Neuronal stem cell (in vitro differentiated cells): ENCODE measurements around the gene BAIAP3.

ENCODE experiments used
- DNase-seq: peaks from one replicate; pipeline ENCODE4 v3.0.0-alpha.2; 2013; ENCODE audit warnings: low spot score
- H2AFZ ChIP-seq: one replicate; pipeline ENCODE4 v1.6.1; 2013; ENCODE audit warnings: mild to moderate bottlenecking, low read length, inconsistent platforms
- H2AK5ac ChIP-seq: 2 replicates; pipeline ENCODE4 v1.6.1; 2013; ENCODE audit warnings: low read depth, mild to moderate bottlenecking, inconsistent platforms, low read length, moderate library complexity, mixed read lengths
- H2BK120ac ChIP-seq: 2 replicates; pipeline ENCODE4 v1.6.1; 2013; ENCODE audit warnings: low read depth, mild to moderate bottlenecking, inconsistent platforms, low read length, moderate library complexity, mixed read lengths
- H2BK12ac ChIP-seq: one replicate; pipeline ENCODE4 v1.6.1; 2013; ENCODE audit warnings: low read length, inconsistent platforms
- H2BK15ac ChIP-seq: 2 replicates; pipeline ENCODE4 v1.6.1; 2013; ENCODE audit warnings: mild to moderate bottlenecking, low read length, inconsistent platforms, mixed read lengths
- H2BK5ac ChIP-seq: one replicate; pipeline ENCODE4 v1.6.1; 2013; ENCODE audit warnings: inconsistent platforms, mild to moderate bottlenecking, low read length, moderate library complexity
- H3K14ac ChIP-seq: one replicate; pipeline ENCODE4 v1.6.1; 2013; ENCODE audit warnings: low read length, inconsistent platforms
- H3K18ac ChIP-seq: 2 replicates; pipeline ENCODE4 v1.6.1; 2013; ENCODE audit warnings: low read length, inconsistent platforms
- H3K23ac ChIP-seq: 2 replicates; pipeline ENCODE4 v1.6.1; 2013; ENCODE audit warnings: low read depth, mild to moderate bottlenecking, mixed read lengths, low read length, inconsistent platforms; ENCODE audit not compliant: poor library complexity
- H3K27ac ChIP-seq: replicated peaks from 3 replicates; pipeline ENCODE4 v1.5.1; 2013; ENCODE audit warnings: low read length, inconsistent platforms
- H3K27me3 ChIP-seq, 3 experiments: 2 replicates each; pipeline ENCODE4 v1.6.1; 2013; ENCODE audit warnings: low read length in 3 of 3, mild to moderate bottlenecking in 2 of 3, inconsistent platforms in 1 of 3, low read depth in 1 of 3, mixed read lengths in 1 of 3, moderate library complexity in 1 of 3; ENCODE audit not compliant: control insufficient read depth in 3 of 3, insufficient read depth in 3 of 3
- H3K36me3 ChIP-seq, 2 donors: replicated peaks in 1 of 2; 2 replicates each; pipeline ENCODE4 v1.6.1; 2013; ENCODE audit warnings: low read length in 2 of 2; ENCODE audit not compliant: control insufficient read depth in 2 of 2, insufficient read depth in 2 of 2
- H3K4ac ChIP-seq: 2 replicates; pipeline ENCODE4 v1.6.1; 2013; ENCODE audit warnings: inconsistent platforms, mild to moderate bottlenecking, low read length, moderate library complexity
- H3K4me1 ChIP-seq, 2 donors: 1 replicate in 1 of 2; 2 replicates in 1 of 2; pipeline ENCODE4 v1.6.1; 2013; ENCODE audit warnings: low read length in 2 of 2, low read depth in 1 of 2; ENCODE audit not compliant: control insufficient read depth in 2 of 2, insufficient read depth in 1 of 2
- H3K4me2 ChIP-seq: one replicate; pipeline ENCODE4 v1.6.1; 2013; ENCODE audit warnings: mild to moderate bottlenecking, low read length, inconsistent platforms; ENCODE audit not compliant: insufficient read depth, poor library complexity, severe bottlenecking
- H3K4me3 ChIP-seq, 2 donors: 2 replicates each; pipeline ENCODE4 v1.5.1; 2013; ENCODE audit warnings: low read length in 2 of 2, mild to moderate bottlenecking in 2 of 2, inconsistent platforms in 1 of 2, moderate library complexity in 1 of 2
- H3K79me1 ChIP-seq: one replicate; pipeline ENCODE4 v1.6.1; 2013; ENCODE audit warnings: low read depth, mild to moderate bottlenecking, inconsistent platforms, low read length, moderate library complexity
- H3K9ac ChIP-seq: one replicate; pipeline ENCODE4 v1.6.1; 2013; ENCODE audit warnings: mild to moderate bottlenecking, low read depth, low read length, inconsistent platforms; ENCODE audit not compliant: poor library complexity
- H3K9me3 ChIP-seq, 2 donors: replicated peaks in 1 of 2; 2 replicates each; pipeline versions ENCODE3 to v1.6.1; 2013; ENCODE audit warnings: low read length in 2 of 2, mild to moderate bottlenecking in 2 of 2, inconsistent platforms in 1 of 2, low read depth in 1 of 2, mixed read lengths in 1 of 2, moderate library complexity in 1 of 2; ENCODE audit not compliant: control insufficient read depth in 2 of 2, insufficient read depth in 1 of 2
- H4K8ac ChIP-seq: one replicate; pipeline ENCODE4 v1.6.1; 2013; ENCODE audit warnings: low read depth, mild to moderate bottlenecking, inconsistent platforms, low read length, moderate library complexity
- H4K91ac ChIP-seq: one replicate; pipeline ENCODE4 v1.6.1; 2013; ENCODE audit warnings: low read length, low read depth, mild to moderate bottlenecking, inconsistent platforms; ENCODE audit not compliant: poor library complexity
- WGBS, 2 donors: extraction: QIAGEN DNeasy Blood & Tissue Kit; methylation state at CpG; one replicate each; pipeline ENCODE4 v1.1.7; 2013; ENCODE audit warnings: missing lambda C conversion rate in 2 of 2, mixed read lengths in 1 of 2; ENCODE audit not compliant: insufficient read length in 2 of 2, insufficient replicate concordance in 1 of 2; ENCODE audit errors: extremely low coverage in 2 of 2; 5-methylcytosine and 5-hydroxymethylcytosine counted together

The BAIAP3 gene

DNA sequence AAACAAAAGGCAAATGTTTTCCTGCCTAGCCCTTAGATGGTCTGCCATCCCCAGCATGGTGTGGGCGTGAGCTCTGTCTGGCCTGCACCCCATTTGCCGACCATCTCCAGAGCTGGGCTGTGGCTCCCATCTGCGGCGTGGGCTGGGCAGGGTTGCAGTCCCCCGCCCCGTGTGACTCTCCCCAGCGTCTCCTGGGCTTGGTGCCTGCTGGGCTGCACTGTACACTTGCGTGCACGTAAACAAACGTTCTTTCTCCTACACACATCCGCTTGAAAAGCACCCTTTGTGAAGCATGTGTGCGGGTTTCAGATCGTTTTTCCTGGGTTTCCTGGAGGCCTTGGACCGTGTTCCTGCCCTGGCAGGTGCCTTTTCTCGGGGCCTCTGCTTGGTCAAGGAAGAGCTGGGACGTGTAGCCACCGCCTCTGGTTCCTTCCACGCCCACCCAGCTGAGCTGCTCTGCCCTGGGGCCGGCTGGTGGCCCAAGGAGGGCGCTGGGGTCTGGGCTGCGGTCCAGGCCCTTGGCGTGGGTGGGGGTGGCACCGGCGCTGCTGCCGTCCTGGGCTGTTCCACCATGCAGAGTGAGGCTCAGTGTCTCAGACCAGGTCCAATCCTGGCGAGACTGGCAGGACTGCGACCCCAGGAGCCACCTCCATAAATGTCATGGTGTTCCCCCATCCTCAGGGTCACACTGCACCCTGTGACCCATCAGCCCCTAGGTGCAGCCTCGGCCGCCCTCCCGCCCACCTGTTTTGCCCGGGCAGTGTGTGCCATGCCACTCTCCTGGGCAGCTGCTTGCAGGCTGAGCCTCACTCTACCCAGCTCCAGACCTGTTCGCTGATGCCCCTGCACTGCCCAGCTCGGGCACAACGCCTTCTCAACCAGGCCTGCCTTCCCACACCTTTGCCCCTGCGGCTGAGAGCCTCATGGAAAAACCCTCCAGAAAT lies 9.9 kb upstream of the BAIAP3 start:
- peaks cover 7% of the 10 kb centered on the region in 2 donors for H3K4me1 ChIP-seq

DNA sequence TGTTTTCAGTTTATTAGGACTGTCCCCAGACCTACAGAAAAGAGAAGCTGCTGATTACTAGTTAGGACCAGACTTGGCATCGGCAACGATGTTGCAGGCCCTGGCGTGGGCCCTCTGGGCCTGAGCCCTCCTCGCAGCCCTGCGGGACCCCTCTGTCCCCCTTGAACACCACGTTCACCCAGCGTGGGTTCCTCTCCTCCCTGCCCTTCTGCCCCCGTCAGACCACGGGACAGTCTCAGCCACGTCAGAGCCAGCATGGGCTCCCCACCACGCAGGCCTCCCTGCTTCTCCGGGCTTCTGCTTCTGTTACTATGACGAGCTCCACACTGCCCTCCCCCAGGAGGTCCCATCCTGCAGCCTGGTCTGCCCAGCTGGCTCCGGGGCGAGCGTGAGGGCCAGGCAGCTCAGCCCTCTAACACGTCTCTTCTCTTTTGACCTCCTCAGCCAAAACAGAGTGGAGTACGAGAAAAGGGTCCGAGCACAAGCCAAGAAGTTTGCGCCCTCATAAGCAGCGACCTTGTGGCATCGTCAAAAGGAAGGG lies 9.1 kb upstream of the BAIAP3 start:
- Histone ChIP-seq H3K18ac (no peak overlapping the region), H2AFZ (no peak overlapping the region), H3K9ac (no peak overlapping the region), H2BK120ac (no peak overlapping the region), H2BK15ac (no peak overlapping the region), H3K4me1 (peaks cover 7% of the 10 kb centered on the region in 2 donors), H3K14ac (no peak overlapping the region), H4K91ac (no peak overlapping the region), H3K36me3 (peaks cover 43 to 62% of the 10 kb centered on the region in 2 donors), H4K8ac (no peak overlapping the region), H3K4me2 (no peak overlapping the region), H3K23ac (no peak overlapping the region), H3K27ac (no peak overlapping the region), H3K4me3 (no peak overlapping the region), H2BK5ac (no peak overlapping the region), H3K27me3 (no peaks in the 10 kb centered on the region), H2BK12ac (no peak overlapping the region), H2AK5ac (no peak overlapping the region), H3K79me1 (peaks cover 11% of the 10 kb centered on the region), H3K9me3 (peaks cover 0 to 1% of the 10 kb centered on the region in 2 donors), H3K4ac (no peak overlapping the region)
- DNase-seq = no peak
- WGBS, 2 donors = no CpG with 5 or more reads among the region's 22 CpGs

More for the DNA sequence above, 9.9 kb upstream of the BAIAP3 start:
- Histone ChIP-seq H3K18ac (no peak overlapping the region), H2BK120ac (no peak overlapping the region), H3K79me1 (peaks cover 15% of the 10 kb centered on the region), H3K9ac (peak overlapping the region; percentile 70), H4K91ac (no peak overlapping the region), H3K4me2 (no peak overlapping the region), H4K8ac (no peak overlapping the region), H2AK5ac (no peak overlapping the region), H2BK15ac (no peak overlapping the region), H3K14ac (no peak overlapping the region), H3K36me3 (peaks cover 50 to 69% of the 10 kb centered on the region in 2 donors), H2BK5ac (peak overlapping the region; percentile 82), H3K9me3 (peaks cover 0 to 4% of the 10 kb centered on the region in 2 donors), H3K4ac (no peak overlapping the region), H2BK12ac (no peak overlapping the region), H3K27ac (no peak overlapping the region), H2AFZ (no peak overlapping the region), H3K23ac (peak overlapping the region; percentile 25), H3K27me3 (no peaks in the 10 kb centered on the region), H3K4me3 (peak overlapping the region in 1 of 2 donors; percentile 39)
- WGBS, 2 donors = no CpG with 5 or more reads among the region's 35 CpGs
- no peak for DNase-seq

DNA sequence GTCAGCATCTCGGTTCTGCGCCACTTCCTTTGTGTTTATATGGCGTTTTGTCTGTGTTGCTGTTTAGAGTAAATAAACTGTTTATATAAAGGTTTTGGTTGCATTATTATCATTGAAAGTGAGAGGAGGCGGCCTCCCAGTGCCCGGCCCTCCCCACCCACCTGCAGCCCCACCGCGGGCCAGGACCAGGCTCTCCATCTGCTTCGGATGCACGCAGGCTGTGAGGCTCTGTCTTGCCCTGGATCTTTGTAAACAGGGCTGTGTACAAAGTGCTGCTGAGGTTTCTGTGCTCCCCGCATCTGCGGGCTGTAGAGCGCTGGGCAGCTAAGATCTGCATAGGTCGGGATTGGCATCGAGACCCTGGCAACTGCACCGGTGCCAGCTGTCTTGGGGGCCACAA lies 8.2 kb upstream of the BAIAP3 start:
- no peak for DNase-seq
- no peaks in the 10 kb centered on the region for H3K27me3 ChIP-seq
- H3K4ac ChIP-seq = no peak overlapping the region
- no peak overlapping the region for H2BK5ac ChIP-seq
- H2AFZ ChIP-seq = no peak overlapping the region
- peaks cover 4 to 5% of the 10 kb centered on the region in 2 donors for H3K9me3 ChIP-seq
- no peak overlapping the region for H3K27ac ChIP-seq
- peaks cover 33 to 53% of the 10 kb centered on the region in 2 donors for H3K36me3 ChIP-seq
- H2BK15ac ChIP-seq = no peak overlapping the region
- H3K4me2 ChIP-seq = no peak overlapping the region
- H3K4me1 ChIP-seq = peaks cover 7% of the 10 kb centered on the region in 2 donors
- H4K8ac ChIP-seq = no peak overlapping the region
- no peak overlapping the region for H2BK120ac ChIP-seq
- no peak overlapping the region for H4K91ac ChIP-seq
- H3K23ac ChIP-seq = peak overlapping the region; percentile 73
- H2BK12ac ChIP-seq = no peak overlapping the region
- H2AK5ac ChIP-seq = no peak overlapping the region
- H3K9ac ChIP-seq = no peak overlapping the region
- peak overlapping the region; percentile 71 for H3K14ac ChIP-seq
- no peak overlapping the region for H3K18ac ChIP-seq
- H3K79me1 ChIP-seq = peaks cover 5% of the 10 kb centered on the region
- no CpG with 5 or more reads among the region's 15 CpGs for whole genome bisulfite sequencing, 2 donors
- no peak overlapping the region for H3K4me3 ChIP-seq
